Smooth muscle cell (in vitro differentiated cells): ENCODE data around the gene TPO. TPM values are rescaled to one million over a fixed set of nuclear protein-coding genes. Genes with fewer than 3 reads are reported as not detected.

Source experiments
- DNase-seq: peaks from one replicate; lab custom pipeline; 2025; ENCODE audit not compliant: unreplicated experiment; lab: John Stamatoyannopoulos, UW
- H2AFZ ChIP-seq: fragments of 200-600 bp; sonication (generic); 2 replicates; pipeline ENCODE4 v1.6.0; 2016; ENCODE audit warnings: antibody characterized with exemption, low read depth, mild to moderate bottlenecking
- H3F3A ChIP-seq: fragments of 200-600 bp; sonication (generic); 2 replicates; pipeline ENCODE4 v1.6.0; 2017; ENCODE audit warnings: antibody characterized with exemption, low read depth
- H3K27ac ChIP-seq: fragments of 200-600 bp; sonication (generic); 2 replicates; pipeline ENCODE4 v1.5.1; 2016; ENCODE audit warnings: low read depth, mild to moderate bottlenecking
- H3K27me3 ChIP-seq: fragments of 200-600 bp; sonication (generic); 2 replicates; pipeline ENCODE4 v1.6.1; 2016; ENCODE audit warnings: low read depth, mild to moderate bottlenecking
- H3K36me3 ChIP-seq: fragments of 200-600 bp; sonication (generic); 2 replicates; pipeline ENCODE4 v1.5.1; 2016; ENCODE audit warnings: low read depth
- H3K4me1 ChIP-seq: fragments of 200-600 bp; sonication (generic); 2 replicates; pipeline ENCODE4 v1.5.1; 2016; ENCODE audit warnings: low read depth
- H3K4me2 ChIP-seq: fragments of 200-600 bp; sonication (generic); 2 replicates; pipeline ENCODE4 v1.6.0; 2016; ENCODE audit warnings: mild to moderate bottlenecking
- H3K4me3 ChIP-seq: fragments of 200-600 bp; sonication (generic); 2 replicates; pipeline ENCODE4 v1.5.1; 2016; ENCODE audit warnings: mild to moderate bottlenecking
- H3K79me2 ChIP-seq: fragments of 200-600 bp; sonication (generic); 2 replicates; pipeline ENCODE4 v1.6.0; 2016; ENCODE audit warnings: low read depth, mild to moderate bottlenecking
- H3K9ac ChIP-seq: fragments of 200-600 bp; sonication (generic); 2 replicates; pipeline ENCODE4 v1.6.0; 2016; ENCODE audit warnings: low read depth
- H3K9me3 ChIP-seq: fragments of 200-600 bp; sonication (generic); replicated peaks from 2 replicates; pipeline ENCODE4 v1.5.1; 2016; ENCODE audit warnings: low read depth
- H4K20me1 ChIP-seq: fragments of 200-600 bp; sonication (generic); 2 replicates; pipeline ENCODE4 v1.6.0; 2016; ENCODE audit warnings: low read depth
- WGBS: methylation state at CpG from one replicate; pipeline ENCODE4 v1.1.7; 2016; ENCODE audit warnings: low lambda C conversion rate; 5-methylcytosine and 5-hydroxymethylcytosine counted together
- polyA plus RNA-seq: library from polyadenylated mRNA; unstranded; fragments of >200 nt; fragmentation: Nextera tagmentation; extraction: Ambion mirVana; gene quantifications from 2 replicates; pipeline ENCODE4 v1.2.1, GENCODE V29; 2016
- total RNA-seq: library from RNA; depleted of rRNA; stranded (reverse); fragments of >200 nt; gene quantifications from 2 replicates; pipeline ENCODE4 v1.2.3, GENCODE V29; 2014
- TF ChIP-seq, protein P1 (sequence below): fragments of 200-600 bp; sonication (generic); IDR thresholded peaks from 2 replicates; pipeline ENCODE4 v1.5.1; 2017; ENCODE audit warnings: borderline replicate concordance, mild to moderate bottlenecking, antibody characterized with exemption; ENCODE audit not compliant: insufficient read depth, poor library complexity, severe bottlenecking

Gene TPO
- total and polyA plus RNA-seq, 2 experiments from 2014 or later = not detected

DNA sequence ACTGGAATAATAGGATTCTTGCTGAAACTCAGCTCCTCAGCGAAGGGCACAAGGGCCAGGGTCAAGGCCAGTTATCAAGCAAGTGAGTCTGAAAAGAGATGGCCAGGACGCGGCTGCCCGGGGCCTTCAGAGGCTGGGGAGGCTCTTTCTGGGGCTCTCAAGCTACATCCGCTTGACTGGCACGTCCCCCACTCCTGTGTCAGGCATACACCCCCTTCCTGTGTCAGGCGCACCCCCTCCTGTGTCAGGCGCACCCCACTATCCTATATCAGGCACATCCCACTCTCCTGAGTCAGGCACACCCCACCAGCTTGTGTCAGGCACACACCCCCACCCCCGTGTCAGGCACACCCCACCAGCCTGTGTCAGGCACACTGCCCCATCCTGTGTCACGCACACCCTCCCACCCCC is 91.8 kb downstream of the TPO start:
- TF ChIP-seq, protein P1, sequence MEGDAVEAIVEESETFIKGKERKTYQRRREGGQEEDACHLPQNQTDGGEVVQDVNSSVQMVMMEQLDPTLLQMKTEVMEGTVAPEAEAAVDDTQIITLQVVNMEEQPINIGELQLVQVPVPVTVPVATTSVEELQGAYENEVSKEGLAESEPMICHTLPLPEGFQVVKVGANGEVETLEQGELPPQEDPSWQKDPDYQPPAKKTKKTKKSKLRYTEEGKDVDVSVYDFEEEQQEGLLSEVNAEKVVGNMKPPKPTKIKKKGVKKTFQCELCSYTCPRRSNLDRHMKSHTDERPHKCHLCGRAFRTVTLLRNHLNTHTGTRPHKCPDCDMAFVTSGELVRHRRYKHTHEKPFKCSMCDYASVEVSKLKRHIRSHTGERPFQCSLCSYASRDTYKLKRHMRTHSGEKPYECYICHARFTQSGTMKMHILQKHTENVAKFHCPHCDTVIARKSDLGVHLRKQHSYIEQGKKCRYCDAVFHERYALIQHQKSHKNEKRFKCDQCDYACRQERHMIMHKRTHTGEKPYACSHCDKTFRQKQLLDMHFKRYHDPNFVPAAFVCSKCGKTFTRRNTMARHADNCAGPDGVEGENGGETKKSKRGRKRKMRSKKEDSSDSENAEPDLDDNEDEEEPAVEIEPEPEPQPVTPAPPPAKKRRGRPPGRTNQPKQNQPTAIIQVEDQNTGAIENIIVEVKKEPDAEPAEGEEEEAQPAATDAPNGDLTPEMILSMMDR = no peak
- no peaks in the 10 kb centered on the region for H3K4me1 ChIP-seq
- H3K4me3 ChIP-seq = no peak overlapping the region
- DNase-seq = no peak
- no peak overlapping the region for H2AFZ ChIP-seq
- no peak overlapping the region for H3K4me2 ChIP-seq
- no peaks in the 10 kb centered on the region for H4K20me1 ChIP-seq
- H3K79me2 ChIP-seq = no peaks in the 10 kb centered on the region
- no peaks in the 10 kb centered on the region for H3F3A ChIP-seq
- no peaks in the 10 kb centered on the region for H3K27me3 ChIP-seq
- no peak overlapping the region for H3K9ac ChIP-seq
- no peaks in the 10 kb centered on the region for H3K9me3 ChIP-seq
- H3K27ac ChIP-seq = no peak overlapping the region
- no peaks in the 10 kb centered on the region for H3K36me3 ChIP-seq
- 88% methylated on average over 8 of the region's 10 CpGs for WGBS

DNA sequence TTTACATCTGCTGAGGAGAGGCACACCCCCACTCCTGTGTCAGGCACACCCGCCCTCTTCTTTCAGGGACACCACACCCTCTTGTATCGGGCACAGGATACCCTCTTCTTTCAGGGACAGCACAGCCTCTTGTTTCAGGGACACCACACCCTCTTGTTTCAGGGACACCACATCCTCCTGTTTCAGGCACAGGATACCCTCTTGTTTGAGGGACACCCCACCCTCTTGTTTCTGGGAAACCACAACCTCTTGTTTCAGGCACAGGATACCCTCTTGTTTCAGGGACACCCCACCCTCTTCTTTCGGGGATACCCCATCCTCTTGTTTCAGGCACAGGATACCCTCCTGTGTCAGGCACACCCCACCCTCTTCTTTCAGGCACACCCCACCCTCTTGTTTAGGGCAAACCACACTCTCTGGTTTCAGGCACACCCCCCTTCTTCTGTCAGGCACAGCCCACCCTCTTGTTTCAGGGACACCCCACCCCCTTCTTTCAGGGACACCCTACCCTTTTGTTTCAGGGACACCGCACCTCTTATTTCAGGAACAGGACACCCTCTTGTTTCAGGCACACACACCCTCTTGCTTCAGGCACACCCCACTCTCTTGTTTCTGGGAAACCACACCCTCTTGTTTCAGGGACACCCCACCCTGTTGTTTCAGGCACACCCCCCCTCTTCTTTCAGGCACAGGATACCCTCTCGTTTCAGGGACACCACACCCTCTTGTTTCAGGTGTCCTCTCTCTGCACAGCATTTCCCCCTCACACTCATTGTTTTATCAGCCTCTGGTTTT is 96.2 kb downstream of the TPO start:
- Histone ChIP-seq H3K27me3 (no peaks in the 10 kb centered on the region), H3K9ac (no peak overlapping the region), H3K27ac (no peak overlapping the region), H3K4me1 (no peaks in the 10 kb centered on the region), H4K20me1 (no peaks in the 10 kb centered on the region), H3K36me3 (no peaks in the 10 kb centered on the region), H3K79me2 (no peaks in the 10 kb centered on the region), H3F3A (no peaks in the 10 kb centered on the region), H3K4me2 (no peak overlapping the region), H3K4me3 (no peak overlapping the region), H2AFZ (no peak overlapping the region), H3K9me3 (no peaks in the 10 kb centered on the region)
- WGBS = 87% methylated on average over 5 of the region's 5 CpGs
- no peak for DNase-seq
- TF ChIP-seq, protein P1 = no peak

DNA sequence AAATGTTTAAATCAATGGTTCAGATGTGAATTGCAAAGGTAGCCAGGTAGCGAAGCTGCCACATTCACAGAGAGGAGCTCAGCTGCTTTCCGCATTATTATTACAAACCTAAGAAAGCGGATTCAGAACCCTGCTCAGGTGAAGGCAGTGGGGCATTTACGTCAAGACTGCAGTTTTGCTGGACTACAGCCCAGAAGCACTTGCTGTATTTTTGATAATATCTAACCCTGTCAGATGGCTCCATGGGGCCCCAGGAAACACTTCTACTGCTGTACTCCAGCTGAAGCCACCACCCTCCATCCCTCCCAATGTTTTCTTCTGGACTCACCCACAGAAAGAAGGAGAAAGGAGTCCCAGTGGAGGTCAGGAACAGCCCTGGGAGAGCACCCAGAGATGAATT is 96.9 kb downstream of the TPO start:
- no peaks in the 10 kb centered on the region for H3K27me3 ChIP-seq
- no peak overlapping the region for H3K4me3 ChIP-seq
- H3K9ac ChIP-seq = no peak overlapping the region
- 78% methylated on average over 4 of the region's 4 CpGs for WGBS
- no peaks in the 10 kb centered on the region for H3K9me3 ChIP-seq
- no peaks in the 10 kb centered on the region for H3K79me2 ChIP-seq
- H3F3A ChIP-seq = no peaks in the 10 kb centered on the region
- no peaks in the 10 kb centered on the region for H3K4me1 ChIP-seq
- no peaks in the 10 kb centered on the region for H3K36me3 ChIP-seq
- TF ChIP-seq, protein P1 = no peak
- no peak overlapping the region for H3K27ac ChIP-seq
- no peak overlapping the region for H3K4me2 ChIP-seq
- no peak overlapping the region for H2AFZ ChIP-seq
- no peaks in the 10 kb centered on the region for H4K20me1 ChIP-seq
- no peak for DNase-seq

DNA sequence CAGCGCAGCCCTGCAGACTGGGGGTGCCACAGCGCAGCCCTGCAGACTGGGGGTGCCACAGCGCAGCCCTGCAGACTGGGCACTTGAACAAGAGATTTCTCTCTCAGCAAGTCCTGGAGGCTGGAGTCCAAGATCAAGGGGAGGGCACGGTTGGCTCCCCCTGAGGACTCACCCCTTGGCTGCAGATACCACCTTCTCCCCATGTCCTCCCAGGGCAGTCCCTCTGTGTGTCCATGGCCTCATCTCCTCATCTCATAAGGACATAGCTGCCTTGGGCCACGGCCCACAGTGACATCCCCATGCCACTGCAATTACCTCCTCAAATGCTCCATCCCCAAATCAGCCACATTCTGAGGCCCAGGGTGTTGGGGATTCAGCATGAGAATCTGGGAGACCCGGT is 98.2 kb downstream of the TPO start:
- H3F3A ChIP-seq = no peaks in the 10 kb centered on the region
- H3K36me3 ChIP-seq = no peaks in the 10 kb centered on the region

More for the DNA sequence above, 98.2 kb downstream of the TPO start:
- Histone ChIP-seq H3K4me1 (no peaks in the 10 kb centered on the region), H2AFZ (no peak overlapping the region), H3K79me2 (no peaks in the 10 kb centered on the region), H3K27me3 (no peaks in the 10 kb centered on the region), H3K4me3 (no peak overlapping the region), H3K9ac (no peak overlapping the region), H3K27ac (no peak overlapping the region), H4K20me1 (no peaks in the 10 kb centered on the region), H3K9me3 (no peaks in the 10 kb centered on the region), H3K4me2 (no peak overlapping the region)
- 76% methylated on average over 5 of the region's 6 CpGs for WGBS
- TF ChIP-seq, protein P1 = no peak
- no peak for DNase-seq
